Measurements from ENCODE around the gene C1orf115. TPM values are rescaled to one million over a fixed set of nuclear protein-coding genes. Genes with fewer than 3 reads are reported as not detected.

C1orf115 gene
- total RNA-seq, 4 donors from 2014 or later = 61.1 to 228 (median 177) TPM

- Histone ChIP-seq H3K27ac (peak within 1 kb of the TSS; percentile 63 to 92 (median 86)), H3K9me3 (no peaks in the 10 kb centered on the region), H3K4me3 (peak within 1 kb of the TSS; percentile 45 to 96 (median 72)), H3K4me1 (peaks cover 0 to 23% (median 0%) of the 10 kb centered on the region in 4 donors), H3K27me3 (no peaks in the 10 kb centered on the region), H3K36me3 (no peaks in the 10 kb centered on the region)
- TF ChIP-seq, protein P1, sequence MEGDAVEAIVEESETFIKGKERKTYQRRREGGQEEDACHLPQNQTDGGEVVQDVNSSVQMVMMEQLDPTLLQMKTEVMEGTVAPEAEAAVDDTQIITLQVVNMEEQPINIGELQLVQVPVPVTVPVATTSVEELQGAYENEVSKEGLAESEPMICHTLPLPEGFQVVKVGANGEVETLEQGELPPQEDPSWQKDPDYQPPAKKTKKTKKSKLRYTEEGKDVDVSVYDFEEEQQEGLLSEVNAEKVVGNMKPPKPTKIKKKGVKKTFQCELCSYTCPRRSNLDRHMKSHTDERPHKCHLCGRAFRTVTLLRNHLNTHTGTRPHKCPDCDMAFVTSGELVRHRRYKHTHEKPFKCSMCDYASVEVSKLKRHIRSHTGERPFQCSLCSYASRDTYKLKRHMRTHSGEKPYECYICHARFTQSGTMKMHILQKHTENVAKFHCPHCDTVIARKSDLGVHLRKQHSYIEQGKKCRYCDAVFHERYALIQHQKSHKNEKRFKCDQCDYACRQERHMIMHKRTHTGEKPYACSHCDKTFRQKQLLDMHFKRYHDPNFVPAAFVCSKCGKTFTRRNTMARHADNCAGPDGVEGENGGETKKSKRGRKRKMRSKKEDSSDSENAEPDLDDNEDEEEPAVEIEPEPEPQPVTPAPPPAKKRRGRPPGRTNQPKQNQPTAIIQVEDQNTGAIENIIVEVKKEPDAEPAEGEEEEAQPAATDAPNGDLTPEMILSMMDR (IDR thresholded peaks at IDR 0.05) = peak in 1 of 6 experiments; percentile 14
- TF ChIP-seq POLR2A (IDR thresholded peaks at IDR 0.05) = peak; percentile 76 to 87
- DNase-seq = peak; percentile 50 to 86 (median 86)
Observed at GRCh38 chr1:220748089-220748934, 58.1 kb downstream of the C1orf115 start, which contains the start of gene MTARC2. MTARC2 (plus strand) TSS chr1:220748322; CDS start chr1:220748532, 210 bp downstream.

Other genes with a start within 250 kb of the C1orf115 start
- 1 to 10 TPM; 2.5 to 8.0 (median 4.0) TPM for gene MARK1, start 162.2 kb upstream of the C1orf115 start, total RNA-seq
- gene MTARC2, start 58.0 kb downstream of the C1orf115 start, total RNA-seq = 10 to 100 TPM; 47.9 to 96.0 (median 91.1) TPM
- gene MTARC1, start 96.5 kb downstream of the C1orf115 start, total RNA-seq = 1 to 10 TPM; 3.3 to 7.8 (median 5.8) TPM
- gene HLX, start 189.1 kb downstream of the C1orf115 start, total RNA-seq = 10 to 100 TPM in 1 of 4 donors, 1 to 10 TPM in 3; 4.0 to 18.2 (median 8.4) TPM